ENCODE data around the gene DPF3.

DPF3 gene

DNA sequence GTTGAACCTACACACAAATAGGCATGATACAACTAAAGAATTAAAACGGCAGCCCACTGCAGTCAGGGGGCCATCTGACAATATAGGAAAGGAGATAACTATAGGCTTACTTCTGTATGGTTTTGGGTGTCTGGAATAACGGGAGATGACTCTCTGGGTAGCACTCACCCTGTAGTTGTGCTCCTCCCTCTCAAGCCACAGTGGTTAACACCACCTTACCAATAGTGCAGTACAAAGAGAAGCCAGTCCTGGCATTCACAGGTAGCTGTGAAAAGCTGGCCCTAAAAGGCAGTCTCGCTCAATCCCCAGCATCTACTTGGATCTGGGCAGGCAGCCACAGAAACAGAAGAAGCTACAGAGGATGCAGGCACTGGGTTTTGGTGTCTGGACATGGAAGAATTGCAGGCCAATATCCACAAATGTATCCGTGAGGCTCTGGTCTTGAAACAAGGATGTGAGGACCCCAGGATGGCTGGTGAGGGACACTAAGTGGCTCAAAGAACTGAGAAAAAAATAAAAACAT is 93.0 kb downstream of the DPF3 start:
- DNase-seq (ENCODE audit: low spot score), result no peak

DNA sequence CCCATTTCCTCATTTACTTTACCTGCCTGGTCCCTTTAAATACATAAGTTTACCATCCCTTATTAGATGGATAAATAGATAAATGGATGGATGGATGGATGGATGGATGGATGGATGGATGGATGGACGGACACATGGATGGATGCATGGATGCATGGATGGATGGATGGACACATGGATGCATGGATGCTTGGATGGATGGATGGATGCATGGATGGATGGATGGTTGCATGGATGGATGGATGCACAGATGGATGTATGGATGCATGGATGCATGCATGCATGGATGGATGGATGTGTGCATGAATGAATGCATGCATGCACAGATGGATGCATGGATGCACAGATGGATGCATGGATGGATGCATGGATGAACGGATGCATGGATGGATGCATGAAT is 93.6 kb downstream of the DPF3 start:
- no peak for DNase-seq (ENCODE audit: low spot score)

DNA sequence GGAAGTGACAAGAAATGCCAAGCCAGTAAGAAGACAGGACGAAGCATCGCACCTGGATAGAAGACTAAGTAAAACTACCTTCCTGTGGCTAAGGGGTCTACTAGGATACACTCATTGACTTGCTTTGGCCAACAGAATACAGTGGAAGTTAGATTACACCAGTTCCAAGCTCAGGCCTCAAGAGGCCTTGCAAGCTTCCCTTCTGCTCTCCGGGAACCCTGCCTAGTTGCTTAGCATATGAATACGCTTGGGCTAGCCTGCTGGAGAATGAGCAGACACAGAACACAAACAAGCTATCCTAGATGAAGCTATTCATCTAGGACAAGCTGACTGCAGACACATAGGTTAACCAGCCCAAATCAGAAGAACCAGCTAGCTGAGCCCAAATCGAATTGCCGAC is 97.0 kb downstream of the DPF3 start:
- no peak for DNase-seq (ENCODE audit: low spot score)

DNA sequence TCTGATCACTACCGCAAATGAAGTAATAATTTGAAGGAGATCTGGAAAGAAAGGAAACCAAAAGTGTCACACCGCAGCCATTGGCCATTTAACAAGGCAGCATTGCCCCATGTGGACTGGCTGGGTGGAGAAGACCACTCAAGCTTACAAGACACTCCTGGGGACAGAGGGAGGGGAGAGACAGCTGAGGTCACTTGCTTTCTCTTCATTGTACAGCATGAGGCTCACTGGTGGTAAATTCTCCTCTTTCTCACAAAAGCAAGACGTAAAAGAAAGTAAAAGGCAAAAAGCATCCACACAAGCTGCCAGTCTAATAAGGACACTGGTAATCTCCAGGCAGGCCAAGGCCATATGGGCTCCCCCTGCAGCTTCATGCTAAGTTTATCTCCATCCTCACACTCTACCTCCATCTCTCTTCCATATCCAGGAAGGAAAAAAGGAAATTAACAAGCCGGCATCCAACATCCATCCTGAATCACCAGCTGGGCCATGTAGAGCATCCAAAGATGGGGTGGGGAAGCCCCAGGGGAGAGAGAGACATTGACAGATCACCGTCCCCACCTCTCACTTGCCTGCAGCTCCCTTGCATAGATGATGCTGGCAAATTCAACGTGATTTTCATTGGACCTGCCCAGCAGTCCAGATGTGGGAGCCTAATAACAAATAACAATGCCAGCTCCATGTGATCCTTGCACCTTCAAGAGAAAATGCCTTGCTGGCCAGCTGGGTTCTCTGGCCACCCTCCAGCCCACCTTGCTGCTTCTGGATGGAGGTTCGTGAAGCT is 100.6 kb downstream of the DPF3 start:
- no peak for DNase-seq (ENCODE audit: low spot score)

DNA sequence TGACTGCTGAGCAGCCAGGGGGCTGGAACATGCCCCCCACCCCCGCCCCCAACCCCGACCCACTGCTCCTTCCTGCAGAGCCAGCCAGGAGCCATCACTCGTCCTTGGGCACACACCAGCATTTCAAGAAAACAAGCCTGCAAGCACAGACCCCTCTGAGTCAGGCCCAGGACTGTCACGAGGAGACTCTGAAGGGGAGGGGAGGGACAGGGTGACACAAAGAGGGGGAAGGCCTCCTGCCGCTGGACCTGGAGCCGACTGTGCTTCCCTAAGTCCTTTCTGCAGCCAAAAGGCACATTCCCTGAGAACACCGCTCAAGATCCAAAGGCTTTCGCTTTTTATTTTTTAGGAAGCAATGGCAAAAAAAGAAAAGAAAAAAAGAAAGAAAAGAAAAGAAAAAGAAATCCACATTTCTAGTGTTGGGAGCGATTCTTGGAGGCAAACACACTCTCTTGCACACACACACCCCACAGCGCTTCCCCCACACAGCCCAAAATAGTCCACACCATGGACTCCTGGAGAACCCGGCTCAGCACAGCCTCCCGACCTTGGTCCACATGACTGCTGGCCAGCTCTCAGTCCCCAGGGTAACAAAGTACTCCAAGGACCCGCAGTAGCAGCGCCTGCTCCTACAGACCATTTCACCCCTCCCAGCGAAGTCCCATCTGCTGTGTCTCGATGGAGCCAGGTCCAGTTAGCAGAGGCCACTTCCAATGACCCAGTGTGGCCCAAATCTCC is 101.7 kb downstream of the DPF3 start:
- no peak for DNase-seq (ENCODE audit: low spot score)

DNA sequence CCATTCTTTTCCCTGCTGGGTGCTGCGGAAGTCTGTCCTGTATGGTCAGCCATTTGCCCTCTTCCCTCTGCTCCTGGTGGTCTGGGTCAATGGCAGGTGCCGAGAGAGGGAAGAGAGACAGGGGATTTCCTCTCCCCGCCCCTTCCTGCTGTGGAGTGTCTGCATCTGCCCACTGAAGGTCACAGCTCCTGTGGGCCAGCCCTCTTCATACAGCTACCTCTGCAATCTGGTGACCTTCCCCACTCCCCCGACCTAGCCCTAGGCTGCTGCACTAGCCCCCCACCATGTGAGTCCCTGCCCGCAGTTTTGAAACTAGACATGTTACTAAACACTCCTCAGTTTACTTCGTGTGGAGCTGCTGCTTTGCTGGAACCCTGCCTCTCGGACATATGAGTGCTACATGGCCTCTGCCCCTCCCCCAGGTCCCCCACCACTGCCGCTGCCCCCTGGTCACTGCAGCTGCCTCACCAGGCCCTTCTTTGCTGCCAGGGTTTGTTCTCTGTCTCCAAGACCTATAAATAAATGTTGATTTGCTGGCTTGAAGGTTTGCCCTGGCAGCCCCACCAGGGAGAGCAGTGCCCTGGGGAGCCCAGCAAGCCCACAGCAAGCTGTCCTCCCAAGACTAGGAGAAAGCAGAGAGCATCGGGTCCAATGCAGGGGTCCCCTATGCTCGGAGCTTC is 102.9 kb downstream of the DPF3 start:
- DNase-seq (ENCODE audit: low spot score), result no peak

DNA sequence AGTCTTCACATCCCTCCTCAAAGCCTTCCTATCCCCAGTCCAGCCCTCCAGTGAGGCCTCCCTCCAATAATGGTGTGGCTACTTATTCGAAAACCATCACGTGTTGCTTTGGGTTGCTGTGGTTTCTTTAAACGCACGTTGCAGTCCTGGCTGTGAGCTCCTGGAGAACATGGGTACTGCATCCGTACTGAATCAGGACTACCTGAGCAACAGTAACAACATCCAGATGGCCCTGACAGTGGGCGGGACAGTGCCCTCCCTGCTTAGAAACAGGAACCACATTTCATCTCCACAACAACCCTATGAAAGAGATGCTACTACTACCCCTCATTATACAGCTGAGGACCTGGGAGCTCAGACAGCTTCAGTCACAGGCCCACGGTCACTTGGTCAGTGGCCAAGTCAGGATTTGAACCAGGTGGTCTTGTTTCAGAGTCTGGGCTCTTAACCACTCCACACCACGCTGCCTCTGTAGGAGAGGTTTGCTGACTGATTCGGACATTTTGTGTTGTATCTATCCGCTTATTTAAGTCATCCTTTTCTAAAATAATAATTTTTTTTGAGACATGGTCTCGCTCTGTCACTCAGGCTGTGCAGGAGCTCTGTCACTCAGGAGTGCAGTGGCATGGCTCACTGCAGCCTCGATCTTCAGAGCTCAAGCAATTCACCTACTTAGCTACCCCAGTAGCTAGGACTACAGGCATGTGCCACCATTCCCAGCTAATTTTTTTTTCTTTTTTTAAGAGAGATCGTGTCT is 104.8 kb downstream of the DPF3 start:
- DNase-seq (ENCODE audit: low spot score), result no peak

DNA sequence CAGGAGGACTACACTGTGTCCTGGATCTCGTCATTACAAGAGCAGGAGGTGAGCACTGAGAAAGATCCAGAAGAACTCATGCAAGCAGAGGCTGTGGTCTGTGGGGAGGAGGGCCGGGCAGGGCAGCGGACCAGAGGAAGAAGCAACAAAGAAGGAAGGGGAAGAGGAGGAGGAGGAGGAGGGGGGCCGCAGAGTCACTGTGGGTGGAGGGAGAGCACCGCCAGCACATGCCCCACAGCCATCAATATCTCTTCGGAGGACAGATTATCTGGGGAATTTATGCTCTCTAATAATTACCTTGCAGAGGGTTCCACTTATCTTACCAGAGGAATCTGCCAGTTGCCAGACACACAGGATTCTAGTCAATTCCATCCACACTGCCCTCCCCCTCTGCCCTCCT is 105.6 kb downstream of the DPF3 start:
- no peak for DNase-seq (ENCODE audit: low spot score)

DNA sequence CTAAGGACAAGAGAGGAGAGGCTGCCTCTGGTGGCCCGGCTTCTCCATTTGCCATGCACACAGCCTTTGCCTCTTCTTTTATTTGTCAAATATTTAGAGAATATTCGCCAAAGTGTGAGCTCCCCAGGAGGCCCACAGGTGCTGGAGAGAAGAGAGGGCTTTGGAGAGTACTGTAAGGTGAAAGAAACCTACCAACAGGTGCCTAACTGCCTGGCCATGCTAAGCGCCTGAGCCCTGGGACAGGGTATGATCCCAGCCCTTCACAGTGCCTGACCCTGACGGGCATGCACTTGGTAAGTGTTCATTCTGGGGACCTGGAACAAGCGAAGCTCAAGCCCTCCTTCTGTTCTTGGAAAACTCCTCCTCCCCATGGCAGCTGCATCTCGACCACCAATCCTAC is 106.1 kb downstream of the DPF3 start:
- DNase-seq (ENCODE audit: low spot score), result no peak

DNA sequence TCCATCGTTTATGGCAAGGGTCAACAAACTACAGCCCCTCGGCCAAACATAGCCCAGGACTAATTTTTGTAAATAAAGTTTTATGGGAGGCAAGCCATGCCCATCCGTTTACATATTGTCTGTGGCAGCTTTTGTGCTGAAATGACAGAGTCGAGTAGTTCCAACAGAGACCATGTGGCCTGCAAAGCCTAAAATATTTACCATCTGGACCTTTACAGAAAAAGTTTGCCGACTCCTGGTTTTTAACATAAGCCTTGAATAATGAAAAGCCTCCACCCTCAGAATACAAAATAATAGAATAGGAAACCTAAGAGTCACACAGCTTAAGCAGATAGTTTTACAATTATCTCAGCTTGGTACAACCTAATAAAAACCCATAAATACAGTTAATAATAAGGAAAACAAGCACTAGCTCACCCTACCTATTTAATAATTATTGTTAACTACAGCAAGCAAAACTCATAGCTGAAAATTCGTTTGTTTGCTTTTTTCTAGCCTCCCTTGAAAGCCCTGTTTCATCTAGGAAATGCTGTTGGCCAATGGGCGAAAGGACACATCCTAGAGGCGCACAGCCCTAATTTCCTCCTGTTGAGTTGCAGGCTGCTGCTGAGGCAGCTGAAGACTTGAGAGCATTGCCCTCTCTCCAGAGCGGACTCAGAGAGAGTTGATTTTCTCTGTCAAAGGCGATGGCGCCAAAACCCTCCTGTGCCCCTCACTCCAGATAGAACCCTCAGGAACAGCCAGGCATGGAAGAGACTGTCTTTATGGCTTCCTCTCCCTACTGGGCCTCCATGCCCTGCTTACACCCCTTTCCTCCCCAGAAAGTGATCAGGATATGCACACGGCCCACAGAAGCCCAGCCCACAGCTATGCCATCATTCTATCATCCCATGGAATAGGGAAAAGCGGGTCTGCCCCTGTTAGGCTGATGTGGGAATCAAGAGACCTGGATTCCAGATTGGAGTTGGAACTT is 107.2 kb downstream of the DPF3 start:
- DNase-seq (ENCODE audit: low spot score), result no peak

DNA sequence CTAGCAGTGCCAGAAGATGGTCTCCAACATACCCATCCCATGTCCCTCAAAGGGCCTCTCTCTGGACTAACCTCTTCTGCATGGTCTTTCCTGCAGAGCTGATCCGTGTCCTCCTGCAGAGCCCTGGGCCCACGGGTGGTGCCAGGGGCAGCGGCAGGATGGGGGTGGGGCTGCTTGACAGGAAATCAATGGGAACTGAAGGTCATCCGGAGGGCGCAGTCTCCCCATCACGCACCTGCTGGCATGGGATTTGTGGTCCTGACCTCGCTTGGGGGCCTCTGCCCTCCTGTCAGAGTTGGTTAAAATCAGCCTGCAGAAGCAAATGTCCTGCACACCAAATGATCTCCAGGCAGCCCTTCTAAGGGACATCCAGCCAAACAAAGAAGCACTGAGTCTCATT is 110.2 kb downstream of the DPF3 start:
- no peak for DNase-seq (ENCODE audit: low spot score)

DNA sequence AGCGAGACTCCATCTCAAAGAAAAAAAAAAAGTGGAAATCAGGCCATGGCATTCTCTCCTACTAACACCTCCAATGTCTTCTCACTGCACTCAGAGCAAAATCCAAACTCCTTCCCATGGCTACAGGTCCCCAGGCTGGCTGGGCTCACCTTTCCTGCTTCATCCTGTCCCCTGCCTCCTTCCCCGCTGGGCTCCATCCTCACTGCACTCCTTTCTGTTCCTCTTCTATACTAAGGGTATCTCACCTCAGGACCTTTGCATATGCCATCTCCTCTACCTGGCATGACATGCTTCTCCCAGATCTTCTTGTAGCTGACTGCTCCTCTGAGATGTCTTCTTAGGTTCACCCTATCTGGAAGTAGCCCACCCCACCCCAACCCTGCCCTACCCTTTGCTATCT is 111.1 kb downstream of the DPF3 start:
- no peak for DNase-seq (ENCODE audit: low spot score)

DNA sequence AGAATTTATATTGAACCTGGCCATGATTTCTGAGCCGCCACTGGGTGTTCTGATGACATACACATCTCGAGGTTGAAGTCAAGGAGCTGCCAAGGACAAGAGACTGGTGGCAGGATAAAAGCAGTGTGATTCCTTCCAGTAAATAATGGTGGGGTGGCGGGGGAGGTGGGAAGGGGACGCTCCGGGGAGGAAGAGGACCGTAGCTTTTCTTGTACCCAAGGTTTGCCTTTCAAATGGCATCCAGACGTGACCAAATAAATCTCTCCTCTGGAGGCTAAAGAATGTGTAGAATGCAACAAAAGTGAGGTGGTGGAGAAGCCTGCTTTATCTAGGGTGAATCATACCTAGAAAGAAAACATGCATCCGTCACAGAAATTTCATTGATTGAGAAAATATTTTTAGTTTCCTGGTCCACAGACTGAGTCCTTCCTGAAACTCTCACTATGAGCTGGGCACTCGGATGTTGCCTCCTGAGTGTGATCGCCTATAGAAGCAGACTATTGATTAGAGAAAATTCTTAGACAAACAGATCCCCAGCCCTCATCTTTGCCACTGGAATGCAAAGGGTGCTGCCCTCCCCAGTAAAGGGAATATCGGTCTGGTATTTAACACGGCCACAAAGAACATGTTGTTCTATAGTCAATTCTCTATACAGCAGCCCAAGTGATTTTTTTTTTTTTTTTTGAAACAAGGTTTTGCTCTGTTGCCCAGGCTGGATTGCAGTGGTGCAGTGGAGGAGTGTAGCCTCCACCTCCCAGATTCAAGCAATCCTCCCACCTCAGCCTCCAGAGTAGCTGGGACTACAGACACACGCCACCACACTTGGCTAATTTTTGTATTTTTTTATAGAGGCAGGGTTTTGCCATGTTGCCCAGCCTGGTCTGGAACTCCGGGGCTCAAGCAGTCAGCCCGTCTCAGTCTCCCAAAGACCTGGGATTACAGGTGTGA is 112.1 kb downstream of the DPF3 start:
- no peak for DNase-seq (ENCODE audit: low spot score)

DNA sequence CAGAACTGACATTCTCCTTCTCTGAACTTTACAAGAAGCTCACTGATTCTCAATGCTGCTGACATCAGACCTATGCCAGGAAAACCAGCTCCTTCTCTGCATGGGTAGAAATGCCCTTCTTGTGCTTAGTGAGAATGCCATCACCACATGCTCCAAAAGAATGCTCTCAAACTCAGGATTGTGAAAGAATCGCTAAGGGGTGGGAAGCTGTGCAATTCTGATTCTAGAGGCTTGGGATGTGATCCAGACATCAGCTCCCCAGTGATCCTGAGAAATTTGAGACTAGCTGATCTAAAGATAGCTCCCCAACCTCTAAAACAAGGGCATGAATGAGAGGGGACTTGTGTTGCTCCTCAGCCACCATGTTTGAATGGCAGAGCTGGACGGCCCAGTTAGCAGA is 113.2 kb downstream of the DPF3 start:
- DNase-seq (ENCODE audit: low spot score), result no peak

DNA sequence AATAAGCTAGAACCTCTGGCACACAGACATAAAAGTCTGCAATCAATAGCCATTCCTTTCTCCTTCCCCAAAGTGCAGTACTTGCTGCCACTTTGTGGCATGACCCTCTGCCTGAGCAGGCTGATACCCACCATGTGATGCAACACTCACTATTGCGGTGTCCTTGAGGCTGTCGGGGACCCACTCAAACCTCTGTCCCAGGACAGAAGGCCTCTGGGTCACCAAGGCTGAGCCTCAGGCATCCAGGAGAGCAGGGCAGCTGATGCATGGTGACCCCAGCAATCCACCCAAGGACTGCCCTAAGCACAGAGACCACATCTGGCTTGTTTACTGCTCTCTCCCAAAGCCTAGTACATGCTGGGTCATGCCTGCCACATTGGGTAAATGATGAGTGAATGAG is 114.2 kb downstream of the DPF3 start:
- no peak for DNase-seq (ENCODE audit: low spot score)

DNA sequence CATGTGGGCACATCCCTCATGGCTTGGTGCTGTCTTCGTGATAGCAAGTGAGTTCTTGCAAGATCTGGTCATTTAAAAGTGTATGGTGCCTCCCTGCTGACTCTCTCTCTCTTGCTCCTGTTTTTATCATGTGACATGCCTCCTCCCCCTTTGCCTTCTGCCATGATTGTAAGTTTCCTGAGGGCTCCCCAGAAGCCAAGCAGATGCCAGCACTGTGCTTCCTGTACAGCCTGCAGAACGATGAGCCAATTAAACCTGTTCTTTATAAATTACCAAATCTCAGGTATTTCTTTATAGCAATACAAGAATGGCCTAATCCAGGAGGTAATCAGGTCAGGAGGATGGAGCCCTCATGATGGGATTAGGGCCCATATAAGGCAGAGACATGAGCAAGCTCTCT is 116.3 kb downstream of the DPF3 start:
- no peak for DNase-seq (ENCODE audit: low spot score)

DNA sequence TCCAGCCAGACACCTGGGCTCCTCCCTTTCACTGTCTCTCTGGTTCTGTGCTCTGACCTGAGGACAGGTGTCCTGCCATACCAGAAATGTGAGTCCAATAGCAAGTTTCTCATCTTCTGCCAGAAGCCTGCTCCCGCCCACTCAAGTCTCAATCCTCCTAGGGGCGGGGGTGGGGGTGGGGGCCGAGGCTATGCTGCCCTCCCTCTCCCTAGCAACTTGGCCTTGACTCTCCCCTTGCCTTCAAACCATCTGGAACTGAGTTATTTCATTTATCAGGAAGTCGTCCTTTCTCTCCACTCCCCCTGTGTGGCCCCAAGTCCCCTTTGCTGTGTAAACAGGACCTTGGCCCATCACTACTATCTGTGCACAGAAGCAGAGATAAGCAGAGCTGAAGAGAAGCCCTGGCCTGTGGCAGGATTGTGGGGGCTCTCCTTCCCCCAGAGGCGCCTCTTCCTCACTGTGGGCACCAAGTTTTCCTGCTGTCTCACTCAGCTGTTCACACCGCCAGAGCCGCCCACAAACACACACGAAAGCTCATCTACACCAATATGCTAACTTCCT is 117.1 kb downstream of the DPF3 start:
- no peak for DNase-seq (ENCODE audit: low spot score)

DNA sequence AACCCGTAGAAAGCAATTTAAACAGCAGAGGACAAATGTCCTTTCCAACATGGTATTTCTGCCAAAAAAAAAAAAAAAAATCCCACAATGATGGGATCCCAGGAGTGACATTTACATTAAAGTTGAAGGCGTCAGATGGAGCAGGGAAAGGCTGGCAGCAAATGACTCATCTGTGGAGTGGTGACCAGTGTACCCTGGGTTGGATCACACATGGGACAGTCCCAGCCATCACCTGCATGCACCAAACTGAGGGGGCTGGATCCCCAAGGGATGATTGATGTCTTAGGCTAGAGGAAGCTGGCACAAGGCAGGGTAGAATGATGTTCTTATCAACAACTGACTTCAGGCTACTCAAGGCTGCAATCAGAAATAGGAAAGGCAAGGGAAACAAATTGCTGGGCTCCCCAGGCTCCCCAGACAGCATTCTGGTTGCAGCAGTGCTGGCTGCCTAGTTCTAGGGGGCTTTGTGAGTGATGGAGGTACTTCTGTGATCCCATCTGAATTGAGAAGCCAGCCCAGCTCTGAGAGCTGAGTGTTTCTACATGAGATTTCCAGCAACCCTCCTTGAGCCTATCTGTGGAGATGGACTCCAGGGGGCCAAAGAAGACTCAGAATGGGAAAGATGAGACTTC is 117.9 kb downstream of the DPF3 start:
- DNase-seq (ENCODE audit: low spot score), result no peak

Data from CD4-positive, alpha-beta T cell treated with Interleukin-15 for 4 hours (primary cell).